Kidney (tissue), 14 donors: ENCODE measurements around the gene RMDN2. TPM values are rescaled to one million over a fixed set of nuclear protein-coding genes. Genes with fewer than 3 reads are reported as not detected.

Experiments
- DNase-seq, 5 donors: peaks; one replicate each; pipeline ENCODE4 v3.0.0-alpha.2; 2013 to 2020
- FAIRE-seq: peaks from 2 replicates; lab custom pipeline; 2012; peaks lifted over from hg19 to GRCh38; lab: Jason Lieb, UNC
- H3K27ac ChIP-seq, 2 donors: one replicate each; pipeline ENCODE4 v1.7.0; 2013; ENCODE audit warnings: low read depth in 2 of 2, low read length in 2 of 2, inconsistent platforms in 1 of 2
- H3K27me3 ChIP-seq: one replicate; pipeline ENCODE4 v1.7.1; 2013; ENCODE audit warnings: low read length, inconsistent platforms; ENCODE audit not compliant: control insufficient read depth, insufficient read depth
- H3K36me3 ChIP-seq, 3 donors: one replicate each; pipeline versions ENCODE4 v1.7.0 to v1.7.1; 2013; ENCODE audit warnings: low read length in 3 of 3, control low read depth in 1 of 3, inconsistent platforms in 1 of 3; ENCODE audit not compliant: insufficient read depth in 3 of 3, control insufficient read depth in 2 of 3
- H3K4me1 ChIP-seq, 3 donors: one replicate each; pipeline versions ENCODE4 v1.7.0 to v1.7.1; 2013; ENCODE audit warnings: low read length in 3 of 3, inconsistent platforms in 1 of 3, low read depth in 1 of 3; ENCODE audit not compliant: control insufficient read depth in 2 of 3, insufficient read depth in 2 of 3
- H3K4me3 ChIP-seq, 3 donors: one replicate each; pipeline versions ENCODE4 v1.7.0 to v1.8.1; 2013; ENCODE audit warnings: low read length in 3 of 3, control low read depth in 1 of 3, inconsistent platforms in 1 of 3
- H3K9ac ChIP-seq, 3 donors: one replicate each; pipeline versions ENCODE4 v1.7.0 to v1.7.1; 2013; ENCODE audit warnings: low read length in 3 of 3, control low read depth in 1 of 3, inconsistent platforms in 1 of 3
- H3K9me3 ChIP-seq, 3 donors: one replicate each; pipeline versions ENCODE4 v1.7.0 to v1.7.1; 2013; ENCODE audit warnings: low read length in 3 of 3, control low read depth in 1 of 3, inconsistent platforms in 1 of 3; ENCODE audit not compliant: control insufficient read depth in 2 of 3, insufficient read depth in 1 of 3
- intact Hi-C: fragments of 100-400 bp; cut with DNase I; formaldehyde crosslinking; loops from one replicate; pipeline ENCODE4 v1.11.1; 2022
- polyA plus RNA-seq: library from polyadenylated mRNA; stranded (reverse); fragments of 350-450 nt; fragmentation: Illumina TruSeq; extraction: RNeasy Lipid Tissue Mini Kit (QIAGEN cat#74804); gene quantifications from one replicate; pipeline ENCODE4 v1.2.3, GENCODE V29; 2014; ENCODE audit warnings: low read depth, low replicate concordance; ENCODE audit not compliant: insufficient read depth
- total RNA-seq: library from RNA; stranded (reverse); fragmentation: NEBNext Ultra II Directional; extraction: Animal tissue kit (Norgen Biotek cat#: 25700); gene quantifications from one replicate; pipeline ENCODE4 v1.2.1, GENCODE V29; 2021
- TF ChIP-seq, protein P1 (sequence below): IDR thresholded peaks from 3 replicates; pipeline ENCODE4 v1.5.1; 2012; ENCODE audit warnings: mild to moderate bottlenecking, moderate library complexity, borderline replicate concordance; ENCODE audit not compliant: insufficient read depth; ENCODE audit errors: extremely low read depth
- donor health status: control.
- donor health status: control.
- donor health status: control.
- donor health status: control.
- donor health status: control.
- donor health status: DM: yes; HTN: yes; CAD: no.
- donor health status: Normal renal cell carcinoma (clear cell type).

The RMDN2 gene
- total and polyA plus RNA-seq, 2 donors from 2014 or later: 7.9 to 10.5 TPM

DNA sequence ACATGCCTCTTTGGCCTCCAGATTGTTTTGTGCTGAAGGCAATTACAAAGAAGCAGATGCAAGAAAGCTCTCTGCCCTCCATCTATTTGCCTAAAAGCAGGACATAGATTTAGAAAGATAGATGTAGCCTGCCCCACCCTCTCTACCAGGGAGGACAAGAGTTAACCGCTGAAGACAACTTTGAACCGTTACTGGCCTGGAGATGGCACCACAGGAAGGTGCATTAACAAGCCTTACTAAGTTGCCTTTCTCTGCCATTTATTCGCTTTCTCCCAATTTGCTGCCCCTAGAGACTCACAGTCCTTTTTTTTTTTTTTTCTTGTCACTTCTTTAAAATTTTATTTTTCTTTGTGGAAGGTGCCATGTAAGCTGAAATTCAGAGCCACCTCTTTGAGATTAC is 28.8 kb upstream of the RMDN2 start:
- intact Hi-C loops: no loop called here
- H3K27ac ChIP-seq: no peak overlapping the region
- TF ChIP-seq, protein P1, sequence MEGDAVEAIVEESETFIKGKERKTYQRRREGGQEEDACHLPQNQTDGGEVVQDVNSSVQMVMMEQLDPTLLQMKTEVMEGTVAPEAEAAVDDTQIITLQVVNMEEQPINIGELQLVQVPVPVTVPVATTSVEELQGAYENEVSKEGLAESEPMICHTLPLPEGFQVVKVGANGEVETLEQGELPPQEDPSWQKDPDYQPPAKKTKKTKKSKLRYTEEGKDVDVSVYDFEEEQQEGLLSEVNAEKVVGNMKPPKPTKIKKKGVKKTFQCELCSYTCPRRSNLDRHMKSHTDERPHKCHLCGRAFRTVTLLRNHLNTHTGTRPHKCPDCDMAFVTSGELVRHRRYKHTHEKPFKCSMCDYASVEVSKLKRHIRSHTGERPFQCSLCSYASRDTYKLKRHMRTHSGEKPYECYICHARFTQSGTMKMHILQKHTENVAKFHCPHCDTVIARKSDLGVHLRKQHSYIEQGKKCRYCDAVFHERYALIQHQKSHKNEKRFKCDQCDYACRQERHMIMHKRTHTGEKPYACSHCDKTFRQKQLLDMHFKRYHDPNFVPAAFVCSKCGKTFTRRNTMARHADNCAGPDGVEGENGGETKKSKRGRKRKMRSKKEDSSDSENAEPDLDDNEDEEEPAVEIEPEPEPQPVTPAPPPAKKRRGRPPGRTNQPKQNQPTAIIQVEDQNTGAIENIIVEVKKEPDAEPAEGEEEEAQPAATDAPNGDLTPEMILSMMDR: peak; percentile 15
- DNase-seq: no peak
- no peaks in the 10 kb centered on the region for H3K27me3 ChIP-seq
- FAIRE-seq: no peak
- no peak overlapping the region for H3K9ac ChIP-seq
- no peaks in the 10 kb centered on the region for H3K9me3 ChIP-seq
- H3K4me1 ChIP-seq: no peaks in the 10 kb centered on the region
- no peak overlapping the region for H3K4me3 ChIP-seq
- no peaks in the 10 kb centered on the region for H3K36me3 ChIP-seq

DNA sequence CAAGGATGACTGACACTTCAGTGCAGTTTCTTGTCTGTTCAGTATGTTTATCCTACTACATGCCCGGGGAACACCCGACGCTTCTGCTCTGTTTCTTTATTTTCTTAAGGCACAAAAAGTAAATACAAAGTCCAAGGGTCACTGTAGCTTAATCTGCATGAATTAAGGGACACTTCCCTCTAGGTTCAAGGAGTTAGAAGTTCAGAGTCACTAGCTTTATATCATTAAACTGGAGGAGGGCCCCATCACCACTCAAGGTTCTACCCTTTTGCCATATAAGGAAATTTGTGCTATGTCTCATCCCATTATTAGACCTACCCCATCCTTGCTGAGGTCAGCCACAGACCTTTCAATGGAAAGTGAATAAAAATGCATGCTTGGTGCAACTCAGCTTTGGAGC is 27.6 kb upstream of the RMDN2 start:
- DNase-seq: peak in 2 of 5 donors; percentile 30 to 37
- TF ChIP-seq, protein P1: no peak
- H3K27me3 ChIP-seq: no peaks in the 10 kb centered on the region
- no peaks in the 10 kb centered on the region for H3K36me3 ChIP-seq
- no peak overlapping the region for H3K27ac ChIP-seq
- no peaks in the 10 kb centered on the region for H3K4me1 ChIP-seq
- no peak for FAIRE-seq
- intact Hi-C loops: no loop called here
- H3K4me3 ChIP-seq: no peak overlapping the region
- no peak overlapping the region for H3K9ac ChIP-seq
- no peaks in the 10 kb centered on the region for H3K9me3 ChIP-seq

DNA sequence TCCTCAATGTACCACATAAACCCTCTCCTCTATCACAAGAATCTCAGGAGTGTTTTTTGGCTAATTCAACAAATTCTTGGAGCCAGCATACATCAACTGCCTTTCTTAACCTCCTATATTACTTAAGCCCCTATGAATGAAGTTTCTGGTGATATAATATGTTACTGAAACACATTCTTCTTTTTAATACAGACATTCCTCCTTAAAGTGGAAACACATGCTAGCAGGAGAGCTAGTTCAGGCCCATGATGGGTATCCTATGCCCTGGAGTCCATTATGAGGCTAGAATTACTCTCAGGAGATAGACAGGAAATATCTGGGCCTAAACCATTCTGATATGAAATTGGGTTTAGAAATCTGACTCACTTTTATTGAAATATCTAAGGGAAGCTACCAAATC is 26.6 kb upstream of the RMDN2 start:
- intact Hi-C loops: no loop called here
- Histone ChIP-seq H3K9me3 (no peaks in the 10 kb centered on the region), H3K9ac (no peak overlapping the region), H3K27ac (no peak overlapping the region), H3K36me3 (no peaks in the 10 kb centered on the region), H3K4me1 (no peaks in the 10 kb centered on the region), H3K27me3 (no peaks in the 10 kb centered on the region), H3K4me3 (no peak overlapping the region)
- FAIRE-seq: no peak
- DNase-seq: no peak
- TF ChIP-seq, protein P1: no peak

DNA sequence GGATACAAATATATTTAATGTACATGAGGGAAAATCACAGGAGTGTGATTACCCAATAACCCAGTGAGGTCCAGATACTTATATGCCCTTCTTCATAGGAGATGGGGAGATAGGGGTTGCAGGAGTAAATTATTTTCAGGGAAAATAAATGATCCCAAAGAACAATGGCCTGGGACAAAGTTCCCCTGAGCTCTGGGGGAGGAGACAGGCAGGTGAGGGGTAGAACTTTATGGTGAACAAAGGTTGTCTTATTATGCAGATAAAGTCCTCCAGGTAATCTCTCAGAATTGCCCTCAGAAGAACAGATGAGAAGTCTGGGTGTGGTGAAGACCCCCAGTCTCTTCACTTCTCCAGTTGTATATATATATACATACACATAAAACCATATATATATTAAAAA is 22.1 kb upstream of the RMDN2 start:
- H3K27ac ChIP-seq: no peak overlapping the region
- no peak overlapping the region for H3K9ac ChIP-seq
- H3K4me1 ChIP-seq: no peaks in the 10 kb centered on the region
- DNase-seq: no peak
- no peak for FAIRE-seq
- H3K9me3 ChIP-seq: no peaks in the 10 kb centered on the region
- intact Hi-C loops: no loop called here
- H3K27me3 ChIP-seq: no peaks in the 10 kb centered on the region
- H3K36me3 ChIP-seq: no peaks in the 10 kb centered on the region
- no peak overlapping the region for H3K4me3 ChIP-seq
- TF ChIP-seq, protein P1: no peak
